CD14-positive monocyte (primary cell): Measurements from ENCODE around the gene ACSS3. TPM values are rescaled to one million over a fixed set of nuclear protein-coding genes. Genes with fewer than 3 reads are reported as not detected.

Experiments used
- DNase-seq, 3 donors: peaks; one replicate each; pipeline ENCODE4 v3.0.0-alpha.2; 2011 to 2022
- H2AFZ ChIP-seq: 2 replicates; pipeline ENCODE4 v1.6.0; 2012; ENCODE audit warnings: mild to moderate bottlenecking, low read depth, low read length, inconsistent platforms; ENCODE audit not compliant: insufficient read depth, poor library complexity, severe bottlenecking
- H3K27ac ChIP-seq, 2 donors: 1 replicate in 1 of 2; 2 replicates in 1 of 2; pipeline ENCODE4 v1.5.1; 2012 to 2013; ENCODE audit warnings: low read length in 2 of 2, control low read depth in 1 of 2, inconsistent platforms in 1 of 2, low read depth in 1 of 2, mild to moderate bottlenecking in 1 of 2
- H3K27me3 ChIP-seq, 2 donors: one replicate each; pipeline versions ENCODE4 v1.6.0 to v1.6.1; 2011 to 2013; ENCODE audit warnings: low read length in 2 of 2; ENCODE audit not compliant: control insufficient read depth in 2 of 2, insufficient read depth in 2 of 2
- H3K36me3 ChIP-seq, 2 donors: replicated peaks in 1 of 2; 1 replicate in 1 of 2; 2 replicates in 1 of 2; pipeline versions ENCODE4 v1.5.1 to v1.6.1; 2012 to 2013; ENCODE audit warnings: low read length in 2 of 2, control low read depth in 1 of 2, inconsistent platforms in 1 of 2, mild to moderate bottlenecking in 1 of 2; ENCODE audit not compliant: insufficient read depth in 2 of 2, control insufficient read depth in 1 of 2
- H3K4me1 ChIP-seq, 2 donors: 1 replicate in 1 of 2; 2 replicates in 1 of 2; pipeline versions ENCODE4 v1.5.1 to v1.6.1; 2012 to 2013; ENCODE audit warnings: low read length in 2 of 2, control low read depth in 1 of 2, inconsistent platforms in 1 of 2, mild to moderate bottlenecking in 1 of 2, moderate library complexity in 1 of 2; ENCODE audit not compliant: insufficient read depth in 2 of 2, control insufficient read depth in 1 of 2
- H3K4me2 ChIP-seq: replicated peaks from 2 replicates; pipeline ENCODE3; 2012; ENCODE audit warnings: low read length, moderate library complexity, mild to moderate bottlenecking; ENCODE audit not compliant: poor library complexity, severe bottlenecking; ENCODE audit errors: extremely low read depth
- H3K4me3 ChIP-seq, 3 experiments: fragments of 200-600 bp in 1 of 3; sonication (generic) in 1 of 3; replicated peaks in 1 of 3; 1 replicate in 2 of 3; 2 replicates in 1 of 3; pipeline ENCODE4 v1.5.1; 2011 to 2013; ENCODE audit warnings: low read length in 3 of 3, mild to moderate bottlenecking in 3 of 3, control low read depth in 2 of 3, low read depth in 2 of 3, inconsistent platforms in 1 of 3, moderate library complexity in 1 of 3
- H3K79me2 ChIP-seq: 2 replicates; pipeline ENCODE4 v1.6.0; 2012; ENCODE audit warnings: mild to moderate bottlenecking, control low read depth, inconsistent platforms, low read length, moderate library complexity; ENCODE audit not compliant: insufficient read depth
- H3K9ac ChIP-seq: 2 replicates; pipeline ENCODE4 v1.6.0; 2017; ENCODE audit warnings: low read length, mild to moderate bottlenecking; ENCODE audit not compliant: insufficient read depth, poor library complexity, severe bottlenecking
- H3K9me3 ChIP-seq, 2 donors: replicated peaks in 1 of 2; 1 replicate in 1 of 2; 2 replicates in 1 of 2; pipeline versions ENCODE4 v1.5.1 to v1.6.1; 2012 to 2013; ENCODE audit warnings: low read length in 2 of 2, control low read depth in 1 of 2; ENCODE audit not compliant: control insufficient read depth in 1 of 2, insufficient read depth in 1 of 2
- H4K20me1 ChIP-seq: 2 replicates; pipeline ENCODE4 v1.6.0; 2012; ENCODE audit warnings: mild to moderate bottlenecking, low read length, control low read depth, moderate library complexity; ENCODE audit not compliant: insufficient read depth
- H3K27ac Mint-ChIP-seq, 7 donors: one replicate each; pipeline ENCODE4 v1.8.0; 2020; ENCODE audit warnings: mild to moderate bottlenecking in 7 of 7, mixed read lengths in 7 of 7, moderate library complexity in 6 of 7, inconsistent platforms in 2 of 7
- H3K27me3 Mint-ChIP-seq, 3 donors: one replicate each; pipeline ENCODE4 v1.8.0; 2021 to 2022; ENCODE audit warnings: low read depth in 3 of 3, mild to moderate bottlenecking in 3 of 3, mixed read lengths in 3 of 3, moderate library complexity in 3 of 3, inconsistent platforms in 1 of 3
- H3K36me3 Mint-ChIP-seq, 2 donors: one replicate each; pipeline ENCODE4 v1.8.0; 2020; ENCODE audit warnings: mixed read lengths in 2 of 2, inconsistent platforms in 1 of 2, mild to moderate bottlenecking in 1 of 2
- H3K4me1 Mint-ChIP-seq: one replicate; pipeline ENCODE4 v1.8.0; 2020; ENCODE audit warnings: mild to moderate bottlenecking, mixed read lengths
- H3K4me3 Mint-ChIP-seq, 2 donors: one replicate each; pipeline ENCODE4 v1.8.0; 2020; ENCODE audit warnings: mild to moderate bottlenecking in 2 of 2, mixed read lengths in 2 of 2, moderate library complexity in 1 of 2
- H3K9me3 Mint-ChIP-seq, 7 donors: one replicate each; pipeline ENCODE4 v1.8.0; 2020 to 2022; ENCODE audit warnings: mixed read lengths in 7 of 7, mild to moderate bottlenecking in 6 of 7, moderate library complexity in 6 of 7, inconsistent platforms in 2 of 7
- WGBS: methylation state at CpG from one replicate; pipeline ENCODE4 v1.1.5; 2013; ENCODE audit warnings: missing lambda C conversion rate; ENCODE audit not compliant: insufficient coverage; 5-methylcytosine and 5-hydroxymethylcytosine counted together
- intact Hi-C, 2 donors: fragments of 100-400 bp; cut with micrococcal nuclease; formaldehyde crosslinking; loops; one replicate each; pipeline versions ENCODE4 v1.15.0 to v1.15.1; 2023
- polyA plus RNA-seq, 3 donors: library from polyadenylated mRNA; depleted of rRNA in 1 of 3; unstranded in 2 of 3; stranded (reverse) in 1 of 3; fragments of 300-500 nt in 2 of 3; fragments of >200 nt in 1 of 3; fragmentation: Illumina TruSeq in 2 of 3; gene quantifications; 1 replicate in 2 of 3; 2 replicates in 1 of 3; pipeline ENCODE4 v1.2.3, GENCODE V29; 2012 to 2021
- TF ChIP-seq, protein P1 (sequence below): fragments of 200-600 bp; IDR thresholded peaks from one replicate; pipeline ENCODE4 v1.8.0; 2022; ENCODE audit warnings: antibody characterized with exemption, mild to moderate bottlenecking

ACSS3 gene
- polyA plus RNA-seq, 3 donors: 0.09 to 0.16 TPM; not detected in 1

DNA sequence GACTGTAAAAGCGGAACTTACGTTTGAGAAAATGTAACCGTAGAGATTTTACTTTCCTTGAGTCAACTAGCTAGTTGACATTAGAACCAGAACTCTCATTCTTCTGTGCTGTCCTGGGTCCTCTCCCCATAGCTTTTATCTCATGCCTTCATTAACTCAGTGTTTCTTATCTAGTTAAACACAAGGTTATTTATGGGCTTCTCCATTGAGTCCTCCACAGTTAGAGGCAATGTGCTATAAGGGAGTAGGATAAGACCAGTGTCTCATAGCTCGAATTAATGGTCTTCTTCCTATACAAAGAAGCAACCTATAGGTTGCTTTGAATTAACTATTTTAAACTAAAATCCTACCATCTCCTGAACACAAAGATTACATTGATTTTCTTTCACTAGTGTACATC is 129.8 kb downstream of the ACSS3 start:
- no peak for DNase-seq
- Histone ChIP-seq H3K9me3 (no peaks in the 10 kb centered on the region), H3K4me3 (no peak overlapping the region), H3K27me3 (no peaks in the 10 kb centered on the region), H4K20me1 (no peaks in the 10 kb centered on the region), H3K4me2 (no peak overlapping the region), H3K36me3 (no peaks in the 10 kb centered on the region), H3K9ac (no peak overlapping the region), H3K27ac (no peak overlapping the region), H3K79me2 (no peaks in the 10 kb centered on the region), H3K4me1 (no peaks in the 10 kb centered on the region), H2AFZ (no peak overlapping the region)
- TF ChIP-seq, protein P1, sequence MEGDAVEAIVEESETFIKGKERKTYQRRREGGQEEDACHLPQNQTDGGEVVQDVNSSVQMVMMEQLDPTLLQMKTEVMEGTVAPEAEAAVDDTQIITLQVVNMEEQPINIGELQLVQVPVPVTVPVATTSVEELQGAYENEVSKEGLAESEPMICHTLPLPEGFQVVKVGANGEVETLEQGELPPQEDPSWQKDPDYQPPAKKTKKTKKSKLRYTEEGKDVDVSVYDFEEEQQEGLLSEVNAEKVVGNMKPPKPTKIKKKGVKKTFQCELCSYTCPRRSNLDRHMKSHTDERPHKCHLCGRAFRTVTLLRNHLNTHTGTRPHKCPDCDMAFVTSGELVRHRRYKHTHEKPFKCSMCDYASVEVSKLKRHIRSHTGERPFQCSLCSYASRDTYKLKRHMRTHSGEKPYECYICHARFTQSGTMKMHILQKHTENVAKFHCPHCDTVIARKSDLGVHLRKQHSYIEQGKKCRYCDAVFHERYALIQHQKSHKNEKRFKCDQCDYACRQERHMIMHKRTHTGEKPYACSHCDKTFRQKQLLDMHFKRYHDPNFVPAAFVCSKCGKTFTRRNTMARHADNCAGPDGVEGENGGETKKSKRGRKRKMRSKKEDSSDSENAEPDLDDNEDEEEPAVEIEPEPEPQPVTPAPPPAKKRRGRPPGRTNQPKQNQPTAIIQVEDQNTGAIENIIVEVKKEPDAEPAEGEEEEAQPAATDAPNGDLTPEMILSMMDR: no peak
- no peak overlapping the region for H3K4me3 Mint-ChIP-seq
- H3K9me3 Mint-ChIP-seq: no peaks in the 10 kb centered on the region
- no peaks in the 10 kb centered on the region for H3K36me3 Mint-ChIP-seq
- no peaks in the 10 kb centered on the region for H3K27me3 Mint-ChIP-seq
- intact Hi-C loops: no loop called here
- no CpG with 5 or more reads among the region's 4 CpGs for WGBS
- H3K4me1 Mint-ChIP-seq: no peaks in the 10 kb centered on the region
- no peak overlapping the region for H3K27ac Mint-ChIP-seq

DNA sequence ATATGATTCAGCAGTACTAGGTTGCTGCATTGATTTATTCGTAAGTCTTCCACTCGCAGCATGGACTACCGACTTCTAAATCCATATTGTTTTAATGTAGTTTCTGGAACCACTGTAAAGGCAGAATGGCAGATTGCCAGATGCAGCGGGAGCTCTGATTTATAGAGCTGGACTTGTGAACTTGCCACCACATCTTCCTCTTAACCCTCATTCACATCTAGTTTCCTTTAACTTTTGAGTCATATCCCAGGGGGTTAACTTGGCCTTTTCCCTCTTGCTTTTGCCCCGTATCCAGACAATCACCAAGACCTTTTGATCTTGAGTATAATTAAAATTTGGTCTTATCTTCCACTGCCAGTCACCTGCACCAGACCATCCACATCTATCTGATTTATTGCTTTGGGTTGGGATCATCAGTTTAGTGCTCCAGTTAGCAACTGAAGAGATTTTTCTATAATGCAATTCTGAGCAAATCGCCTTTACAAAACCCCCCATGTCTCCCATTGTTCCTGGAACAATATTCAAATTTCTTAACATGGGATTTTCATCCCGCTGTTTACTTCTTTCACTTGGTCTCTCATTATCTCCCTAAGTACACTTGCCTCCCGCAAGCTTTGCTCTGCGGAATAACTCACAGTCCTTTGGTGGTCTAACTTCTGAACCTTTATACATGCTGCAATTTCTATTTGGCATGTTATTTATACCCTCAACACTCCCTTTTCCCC is 130.5 kb downstream of the ACSS3 start:
- H3K36me3 Mint-ChIP-seq: no peaks in the 10 kb centered on the region
- no peak overlapping the region for H3K4me3 Mint-ChIP-seq
- H3K4me1 Mint-ChIP-seq: no peaks in the 10 kb centered on the region
- H3K27me3 Mint-ChIP-seq: peaks cover 0 to 1% (median 0%) of the 10 kb centered on the region in 3 donors
- no peak for DNase-seq
- 75% methylated on average over 2 of the region's 9 CpGs for WGBS
- H3K27ac Mint-ChIP-seq: no peak overlapping the region
- Histone ChIP-seq H3K79me2 (no peaks in the 10 kb centered on the region), H3K36me3 (no peaks in the 10 kb centered on the region), H3K4me1 (no peaks in the 10 kb centered on the region), H2AFZ (no peak overlapping the region), H3K27ac (no peak overlapping the region), H3K9ac (no peak overlapping the region), H3K27me3 (no peaks in the 10 kb centered on the region), H3K9me3 (no peaks in the 10 kb centered on the region), H4K20me1 (no peaks in the 10 kb centered on the region), H3K4me3 (no peak overlapping the region), H3K4me2 (no peak overlapping the region)
- no peaks in the 10 kb centered on the region for H3K9me3 Mint-ChIP-seq
- intact Hi-C loops: no loop called here
- TF ChIP-seq, protein P1: no peak
